GM21367 (cell line): ENCODE data around the gene PLCL2.
"Not testable (repeated sequence)": the region's sequence is repeated elsewhere in the genome, so short reads cannot be mapped to it uniquely, and the experiment has no call there.

Experiments
- ATAC-seq: cut with Tn5 transposase; IDR thresholded peaks from one replicate; pipeline ENCODE4 v1.9.1; 2021; ENCODE audit not compliant: unreplicated experiment

Gene PLCL2

GRCh38 chr3:16957852-16958251 is 73.1 kb downstream of the PLCL2 start:
- not testable (repeated sequence) for ATAC-seq

- no peak for ATAC-seq
These were observed 75.4 kb downstream of the PLCL2 start for GRCh38 chr3:16960125-16960524.

- no peak for ATAC-seq
These were observed 77.0 kb downstream of the PLCL2 start for GRCh38 chr3:16961621-16962205.

- ATAC-seq: no peak
These were observed 90.3 kb downstream of the PLCL2 start for GRCh38 chr3:16975083-16975482.

- no peak for ATAC-seq
These were observed 93.6 kb downstream of the PLCL2 start for GRCh38 chr3:16978234-16978920.

GRCh38 chr3:16978921-16979271 is 94.1 kb downstream of the PLCL2 start:
- ATAC-seq: no peak

- not testable (repeated sequence) for ATAC-seq
These were observed 95.2 kb downstream of the PLCL2 start for GRCh38 chr3:16979769-16980515.

GRCh38 chr3:16980526-16980925 is 95.8 kb downstream of the PLCL2 start:
- not testable (repeated sequence) for ATAC-seq

GRCh38 chr3:16982460-16982859 is 97.7 kb downstream of the PLCL2 start:
- ATAC-seq: no peak

- ATAC-seq: no peak
These were observed 100.9 kb downstream of the PLCL2 start for GRCh38 chr3:16985608-16986007.

- no peak for ATAC-seq
These were observed 102.4 kb downstream of the PLCL2 start for GRCh38 chr3:16987141-16987540.

GRCh38 chr3:16990163-16990562 is 105.4 kb downstream of the PLCL2 start:
- ATAC-seq: no peak

- no peak for ATAC-seq
These were observed 107.4 kb downstream of the PLCL2 start for GRCh38 chr3:16992198-16992597.

- no peak for ATAC-seq
These were observed 108.5 kb downstream of the PLCL2 start for GRCh38 chr3:16993227-16993626.

- no peak for ATAC-seq
These were observed 110.2 kb downstream of the PLCL2 start for GRCh38 chr3:16994854-16995525.

- no peak for ATAC-seq
These were observed 110.8 kb downstream of the PLCL2 start for GRCh38 chr3:16995601-16996000.

- no peak for ATAC-seq
These were observed 113.6 kb downstream of the PLCL2 start for GRCh38 chr3:16998236-16998923.

- no peak for ATAC-seq
These were observed 114.4 kb downstream of the PLCL2 start for GRCh38 chr3:16999161-16999560.

GRCh38 chr3:16999871-17000270 is 115.1 kb downstream of the PLCL2 start:
- ATAC-seq: no peak

GRCh38 chr3:17003457-17003856 is 118.7 kb downstream of the PLCL2 start:
- ATAC-seq: no peak
